C4-2B (cell line): Measurements from ENCODE around the gene MSI2.
"Not testable (repeated sequence)": the region's sequence is repeated elsewhere in the genome, so short reads cannot be mapped to it uniquely, and the experiment has no call there.

Experiments
- H3K27ac ChIP-seq: fragments of 450-650 bp; 2 replicates; pipeline ENCODE4 v1.5.1; 2017
- ZFX ChIP-seq: fragments of 450-650 bp; IDR thresholded peaks from 2 replicates; pipeline ENCODE4 v1.6.1; 2017
- TF ChIP-seq, protein P1 (sequence below): fragments of 450-650 bp; conservative IDR thresholded peaks from 2 replicates; pipeline ENCODE4 v1.5.1; 2017; ENCODE audit warnings: mild to moderate bottlenecking

MSI2 gene

DNA sequence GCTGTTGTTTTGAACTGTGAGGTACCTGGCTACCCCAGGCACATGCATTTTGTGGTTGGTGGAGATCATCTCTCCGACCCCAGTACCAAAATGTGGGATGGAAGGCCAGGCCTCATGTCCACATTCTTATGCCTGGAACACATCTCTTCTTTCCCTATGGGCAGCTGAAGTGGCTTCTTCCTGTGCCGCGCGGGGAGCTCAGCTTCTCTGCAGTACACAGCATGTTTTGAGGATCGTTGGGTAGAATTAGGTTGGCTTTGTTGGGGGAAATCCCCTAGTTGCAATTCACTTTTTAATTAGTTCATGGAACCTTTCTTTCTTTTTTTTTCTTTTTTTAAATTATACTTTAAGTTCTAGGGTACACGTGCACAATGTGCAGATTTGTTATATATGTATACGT lies 242.1 kb downstream of the MSI2 start:
- no peak overlapping the region for H3K27ac ChIP-seq
- TF ChIP-seq ZFX = no peak
- TF ChIP-seq, protein P1, sequence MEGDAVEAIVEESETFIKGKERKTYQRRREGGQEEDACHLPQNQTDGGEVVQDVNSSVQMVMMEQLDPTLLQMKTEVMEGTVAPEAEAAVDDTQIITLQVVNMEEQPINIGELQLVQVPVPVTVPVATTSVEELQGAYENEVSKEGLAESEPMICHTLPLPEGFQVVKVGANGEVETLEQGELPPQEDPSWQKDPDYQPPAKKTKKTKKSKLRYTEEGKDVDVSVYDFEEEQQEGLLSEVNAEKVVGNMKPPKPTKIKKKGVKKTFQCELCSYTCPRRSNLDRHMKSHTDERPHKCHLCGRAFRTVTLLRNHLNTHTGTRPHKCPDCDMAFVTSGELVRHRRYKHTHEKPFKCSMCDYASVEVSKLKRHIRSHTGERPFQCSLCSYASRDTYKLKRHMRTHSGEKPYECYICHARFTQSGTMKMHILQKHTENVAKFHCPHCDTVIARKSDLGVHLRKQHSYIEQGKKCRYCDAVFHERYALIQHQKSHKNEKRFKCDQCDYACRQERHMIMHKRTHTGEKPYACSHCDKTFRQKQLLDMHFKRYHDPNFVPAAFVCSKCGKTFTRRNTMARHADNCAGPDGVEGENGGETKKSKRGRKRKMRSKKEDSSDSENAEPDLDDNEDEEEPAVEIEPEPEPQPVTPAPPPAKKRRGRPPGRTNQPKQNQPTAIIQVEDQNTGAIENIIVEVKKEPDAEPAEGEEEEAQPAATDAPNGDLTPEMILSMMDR = no peak

DNA sequence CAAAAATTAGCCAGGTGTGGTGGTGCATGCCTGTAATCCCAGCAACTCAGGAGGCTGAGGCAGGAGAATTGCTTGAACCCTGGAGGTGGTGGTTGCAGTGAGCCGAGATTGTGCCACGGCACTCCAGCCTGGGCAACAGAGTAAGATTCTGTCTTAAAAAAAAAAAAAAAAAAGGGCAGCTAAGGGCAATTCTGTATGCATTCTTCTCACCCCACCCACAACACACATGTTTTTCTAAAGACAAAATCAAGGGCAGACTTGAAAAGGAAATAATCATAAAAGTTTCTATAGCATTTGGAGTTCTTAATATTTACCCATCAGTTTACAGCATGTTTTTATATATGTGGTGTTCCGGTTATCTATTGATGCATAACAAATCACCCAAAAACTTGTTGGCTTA lies 242.9 kb downstream of the MSI2 start:
- not testable (repeated sequence) for H3K27ac ChIP-seq

DNA sequence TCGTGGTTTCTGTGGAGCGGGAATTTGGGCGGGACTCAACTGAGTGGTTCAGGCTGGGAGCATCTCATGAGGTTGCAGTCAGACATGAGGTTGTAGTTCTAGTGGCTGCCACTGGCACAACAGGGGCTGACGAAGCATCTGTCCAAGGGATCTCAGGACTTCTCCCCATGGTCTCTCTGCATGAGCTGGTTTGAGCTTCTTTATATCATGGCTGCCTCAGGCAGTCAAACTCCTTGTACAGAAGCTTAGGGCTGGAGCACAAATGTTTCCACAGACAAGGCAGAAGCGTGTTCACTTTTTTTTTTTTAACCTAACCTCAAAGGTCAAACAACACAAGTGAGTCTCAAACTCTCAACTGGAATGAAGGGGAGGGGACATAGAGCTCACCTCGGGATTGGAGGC lies 243.3 kb downstream of the MSI2 start:
- TF ChIP-seq, protein P1 = no peak
- no peak for TF ChIP-seq ZFX
- H3K27ac ChIP-seq = no peak overlapping the region

DNA sequence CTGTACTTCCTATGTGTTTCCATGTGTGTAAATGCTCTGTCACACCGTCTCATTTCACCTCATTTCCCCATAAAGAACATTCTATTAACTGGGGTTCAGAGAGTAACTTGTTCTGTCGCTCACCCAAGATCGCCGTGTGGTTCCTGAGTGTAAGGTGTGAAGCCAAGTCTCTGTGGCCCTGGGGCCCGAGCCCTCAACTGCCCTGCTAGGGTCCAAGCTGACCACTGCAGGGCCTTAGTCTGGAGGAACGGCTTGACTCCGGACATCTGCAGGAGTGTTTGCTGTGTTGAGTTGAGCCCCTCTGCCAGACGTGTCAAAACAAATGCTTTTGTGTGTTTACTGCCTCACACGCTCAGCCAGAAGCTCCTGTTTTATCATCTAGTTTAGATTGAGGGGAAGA lies 244.7 kb downstream of the MSI2 start:
- TF ChIP-seq ZFX = no peak
- H3K27ac ChIP-seq = no peak overlapping the region

DNA sequence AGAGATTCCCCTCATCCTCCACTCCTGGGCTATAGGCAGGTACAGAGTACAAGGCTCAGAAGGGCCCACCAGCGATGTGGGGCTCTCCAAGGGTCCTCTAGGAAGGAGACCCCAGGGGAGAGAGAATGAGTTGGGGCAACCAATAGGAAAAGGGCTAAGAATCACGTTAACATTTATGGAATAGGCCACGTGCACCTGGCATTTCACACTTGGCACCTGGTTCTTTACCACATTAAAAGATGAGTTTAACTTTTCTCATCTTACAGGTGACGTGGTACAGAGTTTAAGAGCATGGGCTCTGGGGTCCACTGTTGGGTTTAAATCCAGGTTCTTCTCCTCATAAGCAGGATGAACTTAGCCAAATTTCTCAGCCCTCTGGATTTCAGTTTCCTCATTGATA lies 245.7 kb downstream of the MSI2 start:
- H3K27ac ChIP-seq = no peak overlapping the region
- no peak for TF ChIP-seq ZFX
- TF ChIP-seq, protein P1 = no peak

DNA sequence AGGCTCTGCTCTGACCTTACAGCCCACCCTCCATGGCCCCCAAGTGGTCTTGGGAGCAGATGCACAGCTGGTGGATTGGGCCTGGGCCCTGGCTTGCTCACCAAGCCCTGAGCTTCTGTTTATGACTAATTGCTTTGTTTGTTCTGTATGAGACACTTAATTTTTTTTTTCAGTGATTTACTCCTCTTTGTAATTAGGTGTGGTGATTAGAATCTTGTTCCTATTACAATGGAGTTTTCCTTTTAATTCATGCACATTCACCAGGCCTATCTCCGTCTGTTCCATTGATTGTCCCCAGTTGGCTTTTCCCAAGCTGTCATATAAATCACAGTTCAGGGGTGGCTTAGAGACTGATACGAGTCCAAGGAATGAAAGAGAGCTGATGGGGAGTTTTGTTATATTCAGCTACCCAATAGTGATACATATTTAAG lies 246.5 kb downstream of the MSI2 start:
- TF ChIP-seq, protein P1 = no peak
- no peak for TF ChIP-seq ZFX
- no peak overlapping the region for H3K27ac ChIP-seq

DNA sequence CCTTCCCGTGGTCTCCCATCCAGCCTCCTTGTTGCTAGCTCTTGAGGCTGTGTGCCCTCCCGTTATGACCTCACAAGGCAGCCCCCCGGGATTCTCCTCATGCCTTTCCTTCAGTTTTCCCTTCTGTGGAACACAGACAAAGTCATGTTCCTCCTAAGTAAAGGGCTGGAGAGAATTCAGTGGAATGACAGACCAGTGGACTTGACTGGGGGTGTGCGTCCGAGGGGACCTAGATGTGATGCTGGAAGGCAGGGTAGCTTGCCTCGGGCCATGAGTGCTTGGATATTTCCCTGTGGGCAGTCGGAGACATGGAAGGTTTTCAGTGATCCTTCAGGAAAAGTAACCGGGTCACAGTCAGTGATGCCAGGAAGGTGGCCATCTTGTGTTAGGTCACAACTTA lies 247.9 kb downstream of the MSI2 start:
- no peak for TF ChIP-seq ZFX
- TF ChIP-seq, protein P1 = no peak
- H3K27ac ChIP-seq = no peak overlapping the region

DNA sequence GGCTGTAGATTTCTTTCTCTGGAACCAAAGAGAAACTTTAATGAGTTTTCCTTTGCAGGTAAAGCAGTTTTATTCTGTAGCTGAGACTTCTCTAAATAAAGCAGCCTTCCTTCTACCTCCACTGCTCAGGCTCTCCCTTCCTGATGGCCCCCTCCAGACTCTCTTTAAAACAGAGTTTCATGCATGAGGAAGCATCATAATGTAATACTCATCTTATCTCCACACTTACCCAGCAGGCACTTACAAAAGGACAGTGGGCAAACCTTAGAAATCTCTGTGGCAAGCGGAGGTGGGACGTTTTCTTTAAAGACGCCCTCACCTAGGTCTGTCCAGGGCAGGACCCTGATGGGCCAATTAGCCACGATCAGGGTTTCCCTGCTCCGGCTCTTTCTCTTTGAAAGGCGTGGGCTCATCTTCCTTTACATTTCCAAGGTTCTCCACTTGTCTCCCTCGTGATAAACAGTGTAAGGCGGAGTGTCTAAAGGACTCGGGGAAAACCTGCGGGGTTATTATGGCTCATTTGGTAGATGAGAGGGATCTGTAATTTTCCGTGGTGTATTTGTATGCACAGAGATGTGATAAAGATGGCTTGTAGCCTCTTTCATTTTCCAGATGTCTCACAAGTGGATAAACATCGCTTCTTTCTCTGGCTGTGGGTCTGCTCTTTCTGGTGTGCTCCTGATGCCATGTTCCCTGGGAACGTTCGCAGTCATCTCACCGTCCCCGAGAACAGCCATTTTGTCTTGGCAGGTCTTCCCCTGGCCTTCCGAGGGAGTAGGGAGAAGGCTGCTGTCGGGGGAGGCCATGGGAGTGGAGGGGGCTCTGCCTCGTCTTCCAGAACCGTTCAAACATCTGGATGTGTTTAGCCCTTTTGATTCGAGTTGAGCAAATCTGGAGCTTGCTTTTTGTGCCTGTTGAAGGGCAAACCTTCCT lies 249.8 kb downstream of the MSI2 start:
- TF ChIP-seq, protein P1 = no peak
- TF ChIP-seq ZFX = no peak

More for the DNA sequence above, 249.8 kb downstream of the MSI2 start:
- H3K27ac ChIP-seq = no peak overlapping the region
